ENCODE data around the gene ANKEF1.
"Not testable (repeated sequence)": the region's sequence is repeated elsewhere in the genome, so short reads cannot be mapped to it uniquely, and the experiment has no call there.

ANKEF1 gene

GRCh38 chr20:10033905-10034650, 709 bp upstream of the ANKEF1 start:
- Histone ChIP-seq H3K9me3 (ENCODE audit: control insufficient read depth in 1 of 2, low read length in 2 of 2) (no peaks in the 10 kb centered on the region), H3K36me3 (ENCODE audit: control insufficient read depth in 1 of 2, insufficient read depth in 2 of 2, low read length in 2 of 2) (no peaks in the 10 kb centered on the region), H3K27me3 (ENCODE audit: low read depth, low read length) (no peaks in the 10 kb centered on the region), H3K4me1 (ENCODE audit: control insufficient read depth in 1 of 2, insufficient read depth in 2 of 2, low read length in 2 of 2) (peaks cover 0 to 5% of the 10 kb centered on the region in 2 donors), H3K27ac (ENCODE audit: low read length) (no peak overlapping the region), H3K4me3 (ENCODE audit: low read depth in 1 of 2, low read length in 2 of 2) (no peak overlapping the region)

DNA sequence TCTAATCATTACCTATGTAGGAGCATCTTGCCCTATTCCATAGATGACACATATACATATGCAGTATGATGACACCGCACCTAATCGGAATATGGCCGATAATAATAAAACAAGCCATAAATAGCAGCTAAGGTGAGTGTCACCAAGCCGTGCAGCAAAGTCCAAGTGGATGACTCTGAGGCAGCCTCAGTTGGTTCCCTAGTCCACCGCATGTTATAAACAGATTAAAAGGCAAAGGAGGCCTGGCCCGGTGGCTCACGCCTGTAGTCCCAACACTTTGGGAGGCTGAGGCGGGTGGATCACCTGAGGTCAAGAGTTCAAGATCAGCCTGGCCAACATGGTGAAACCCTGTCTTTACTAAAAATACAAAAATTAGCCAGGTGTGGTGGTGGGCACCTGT, 1.5 kb downstream of the ANKEF1 start:
- not testable (repeated sequence) for H3K27ac ChIP-seq (ENCODE audit: low read length); H3K4me1 ChIP-seq (ENCODE audit: control insufficient read depth in 1 of 2, insufficient read depth in 2 of 2, low read length in 2 of 2); H3K27me3 ChIP-seq (ENCODE audit: low read depth, low read length); H3K9me3 ChIP-seq (ENCODE audit: control insufficient read depth in 1 of 2, low read length in 2 of 2); H3K4me3 ChIP-seq (ENCODE audit: low read depth in 1 of 2, low read length in 2 of 2); H3K36me3 ChIP-seq (ENCODE audit: control insufficient read depth in 1 of 2, insufficient read depth in 2 of 2, low read length in 2 of 2)

GRCh38 chr20:10040070-10040975, 5.5 kb downstream of the ANKEF1 start:
- Histone ChIP-seq H3K27ac (ENCODE audit: low read length) (no peak overlapping the region), H3K27me3 (ENCODE audit: low read depth, low read length) (no peaks in the 10 kb centered on the region), H3K4me1 (ENCODE audit: control insufficient read depth in 1 of 2, insufficient read depth in 2 of 2, low read length in 2 of 2) (peaks cover 0 to under 1% of the 10 kb centered on the region in 2 donors), H3K36me3 (ENCODE audit: control insufficient read depth in 1 of 2, insufficient read depth in 2 of 2, low read length in 2 of 2) (no peaks in the 10 kb centered on the region), H3K4me3 (ENCODE audit: low read depth in 1 of 2, low read length in 2 of 2) (no peak overlapping the region), H3K9me3 (ENCODE audit: control insufficient read depth in 1 of 2, low read length in 2 of 2) (no peaks in the 10 kb centered on the region)

DNA sequence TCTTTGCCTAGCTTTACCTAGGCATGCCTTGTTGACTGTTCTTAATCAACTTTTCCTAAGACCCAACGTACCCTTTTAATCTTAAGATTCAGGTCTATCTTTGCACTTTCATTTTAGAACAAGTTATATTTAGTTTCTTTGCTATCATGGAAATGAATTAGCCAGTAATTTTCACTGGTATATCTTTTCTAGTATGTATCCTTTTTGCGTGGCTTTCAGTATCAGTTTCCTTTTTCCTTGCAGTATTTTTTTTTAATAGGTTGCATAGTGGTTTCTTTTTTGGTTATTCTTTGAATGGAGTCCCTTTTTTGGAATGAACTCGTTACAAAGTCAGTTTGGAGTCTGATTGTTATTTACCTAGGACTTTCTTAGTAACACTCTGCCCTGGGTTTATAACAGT, 7.3 kb downstream of the ANKEF1 start:
- Histone ChIP-seq H3K27me3 (ENCODE audit: low read depth, low read length) (no peaks in the 10 kb centered on the region), H3K9me3 (ENCODE audit: control insufficient read depth in 1 of 2, low read length in 2 of 2) (no peaks in the 10 kb centered on the region), H3K4me3 (ENCODE audit: low read depth in 1 of 2, low read length in 2 of 2) (no peak overlapping the region), H3K36me3 (ENCODE audit: control insufficient read depth in 1 of 2, insufficient read depth in 2 of 2, low read length in 2 of 2) (no peaks in the 10 kb centered on the region), H3K4me1 (ENCODE audit: control insufficient read depth in 1 of 2, insufficient read depth in 2 of 2, low read length in 2 of 2) (no peaks in the 10 kb centered on the region), H3K27ac (ENCODE audit: low read length) (no peak overlapping the region)

- Histone ChIP-seq H3K36me3 (ENCODE audit: control insufficient read depth in 1 of 2, insufficient read depth in 2 of 2, low read length in 2 of 2) (no peaks in the 10 kb centered on the region), H3K27me3 (ENCODE audit: low read depth, low read length) (no peaks in the 10 kb centered on the region), H3K27ac (ENCODE audit: low read length) (no peak overlapping the region), H3K9me3 (ENCODE audit: control insufficient read depth in 1 of 2, low read length in 2 of 2) (no peaks in the 10 kb centered on the region), H3K4me1 (ENCODE audit: control insufficient read depth in 1 of 2, insufficient read depth in 2 of 2, low read length in 2 of 2) (no peaks in the 10 kb centered on the region), H3K4me3 (ENCODE audit: low read depth in 1 of 2, low read length in 2 of 2) (no peak overlapping the region)
These were observed 12.6 kb downstream of the ANKEF1 start for GRCh38 chr20:10047427-10047826.

GRCh38 chr20:10051185-10051584, 16.4 kb downstream of the ANKEF1 start:
- H3K36me3 ChIP-seq (ENCODE audit: control insufficient read depth in 1 of 2, insufficient read depth in 2 of 2, low read length in 2 of 2): no peaks in the 10 kb centered on the region
- H3K27ac ChIP-seq (ENCODE audit: low read length): no peak overlapping the region
- no peaks in the 10 kb centered on the region for H3K27me3 ChIP-seq (ENCODE audit: low read depth, low read length)
- H3K4me1 ChIP-seq (ENCODE audit: control insufficient read depth in 1 of 2, insufficient read depth in 2 of 2, low read length in 2 of 2): no peaks in the 10 kb centered on the region
- H3K4me3 ChIP-seq (ENCODE audit: low read depth in 1 of 2, low read length in 2 of 2): no peak overlapping the region
- H3K9me3 ChIP-seq (ENCODE audit: control insufficient read depth in 1 of 2, low read length in 2 of 2): no peaks in the 10 kb centered on the region

DNA sequence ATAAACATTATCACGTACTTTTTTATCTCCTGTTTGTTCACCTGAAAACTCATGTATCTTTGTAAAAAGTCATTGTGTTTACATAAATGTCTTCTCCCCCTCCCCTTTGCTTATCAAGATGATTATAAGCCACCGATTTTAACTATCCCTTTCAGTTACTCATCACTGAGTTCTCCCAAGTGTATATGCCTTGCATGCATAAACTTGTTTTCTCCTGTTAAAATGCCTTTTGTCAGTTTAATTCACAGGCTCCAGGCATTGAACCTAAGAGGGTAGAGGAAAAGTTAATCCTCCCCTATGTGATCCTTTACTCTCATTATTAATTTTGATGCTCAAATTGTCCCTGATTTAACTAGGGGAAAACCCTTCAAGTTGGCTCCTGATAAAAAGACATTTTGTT, 24.2 kb downstream of the ANKEF1 start:
- H3K27ac ChIP-seq (ENCODE audit: low read length): no peak overlapping the region
- no peak overlapping the region for H3K4me3 ChIP-seq (ENCODE audit: low read depth in 1 of 2, low read length in 2 of 2)
- H3K36me3 ChIP-seq (ENCODE audit: control insufficient read depth in 1 of 2, insufficient read depth in 2 of 2, low read length in 2 of 2): no peaks in the 10 kb centered on the region
- H3K4me1 ChIP-seq (ENCODE audit: control insufficient read depth in 1 of 2, insufficient read depth in 2 of 2, low read length in 2 of 2): no peaks in the 10 kb centered on the region
- no peaks in the 10 kb centered on the region for H3K27me3 ChIP-seq (ENCODE audit: low read depth, low read length)
- no peaks in the 10 kb centered on the region for H3K9me3 ChIP-seq (ENCODE audit: control insufficient read depth in 1 of 2, low read length in 2 of 2)

GRCh38 chr20:10060226-10060625, 25.4 kb downstream of the ANKEF1 start:
- Histone ChIP-seq H3K36me3 (ENCODE audit: control insufficient read depth in 1 of 2, insufficient read depth in 2 of 2, low read length in 2 of 2) (no peaks in the 10 kb centered on the region), H3K4me3 (ENCODE audit: low read depth in 1 of 2, low read length in 2 of 2) (no peak overlapping the region), H3K27me3 (ENCODE audit: low read depth, low read length) (no peaks in the 10 kb centered on the region)

GRCh38 chr20:10061641-10062040, 26.9 kb downstream of the ANKEF1 start:
- Histone ChIP-seq H3K4me1 (ENCODE audit: control insufficient read depth in 1 of 2, insufficient read depth in 2 of 2, low read length in 2 of 2) (no peaks in the 10 kb centered on the region), H3K27ac (ENCODE audit: low read length) (no peak overlapping the region), H3K27me3 (ENCODE audit: low read depth, low read length) (no peaks in the 10 kb centered on the region), H3K9me3 (ENCODE audit: control insufficient read depth in 1 of 2, low read length in 2 of 2) (no peaks in the 10 kb centered on the region), H3K36me3 (ENCODE audit: control insufficient read depth in 1 of 2, insufficient read depth in 2 of 2, low read length in 2 of 2) (no peaks in the 10 kb centered on the region), H3K4me3 (ENCODE audit: low read depth in 1 of 2, low read length in 2 of 2) (no peak overlapping the region)

More at GRCh38 chr20:10060226-10060625, 25.4 kb downstream of the ANKEF1 start:
- Histone ChIP-seq H3K4me1 (ENCODE audit: control insufficient read depth in 1 of 2, insufficient read depth in 2 of 2, low read length in 2 of 2) (no peaks in the 10 kb centered on the region), H3K27ac (ENCODE audit: low read length) (no peak overlapping the region), H3K9me3 (ENCODE audit: control insufficient read depth in 1 of 2, low read length in 2 of 2) (no peaks in the 10 kb centered on the region)

- H3K27ac ChIP-seq (ENCODE audit: low read length): no peak overlapping the region
- no peaks in the 10 kb centered on the region for H3K36me3 ChIP-seq (ENCODE audit: control insufficient read depth in 1 of 2, insufficient read depth in 2 of 2, low read length in 2 of 2)
These were observed 28.7 kb downstream of the ANKEF1 start for GRCh38 chr20:10063482-10063881.

DNA sequence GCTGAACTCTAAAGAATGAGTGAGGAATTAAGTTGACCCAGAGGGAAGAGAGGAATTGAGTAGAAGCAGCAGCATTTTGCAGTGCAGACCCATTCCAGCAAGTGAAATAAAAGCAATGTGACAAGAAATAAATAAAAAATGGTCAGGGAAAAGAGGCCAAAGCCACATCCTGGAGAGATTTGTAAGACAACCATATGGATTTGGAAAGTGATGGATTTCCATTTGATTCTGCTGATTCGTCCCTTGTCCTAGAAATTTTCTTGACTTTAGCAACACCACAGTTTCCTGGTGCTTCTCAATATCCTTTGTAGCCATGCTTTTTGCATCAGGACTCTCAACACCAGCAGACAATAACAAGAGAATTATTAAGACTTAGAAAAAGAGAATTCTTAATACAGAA, 29.8 kb downstream of the ANKEF1 start:
- Histone ChIP-seq H3K4me1 (ENCODE audit: control insufficient read depth in 1 of 2, insufficient read depth in 2 of 2, low read length in 2 of 2) (no peaks in the 10 kb centered on the region), H3K27me3 (ENCODE audit: low read depth, low read length) (no peaks in the 10 kb centered on the region)

More at GRCh38 chr20:10063482-10063881, 28.7 kb downstream of the ANKEF1 start:
- Histone ChIP-seq H3K4me3 (ENCODE audit: low read depth in 1 of 2, low read length in 2 of 2) (no peak overlapping the region), H3K4me1 (ENCODE audit: control insufficient read depth in 1 of 2, insufficient read depth in 2 of 2, low read length in 2 of 2) (no peaks in the 10 kb centered on the region), H3K9me3 (ENCODE audit: control insufficient read depth in 1 of 2, low read length in 2 of 2) (no peaks in the 10 kb centered on the region), H3K27me3 (ENCODE audit: low read depth, low read length) (no peaks in the 10 kb centered on the region)

More for the DNA sequence above, 29.8 kb downstream of the ANKEF1 start:
- Histone ChIP-seq H3K9me3 (ENCODE audit: control insufficient read depth in 1 of 2, low read length in 2 of 2) (no peaks in the 10 kb centered on the region), H3K36me3 (ENCODE audit: control insufficient read depth in 1 of 2, insufficient read depth in 2 of 2, low read length in 2 of 2) (no peaks in the 10 kb centered on the region), H3K27ac (ENCODE audit: low read length) (no peak overlapping the region), H3K4me3 (ENCODE audit: low read depth in 1 of 2, low read length in 2 of 2) (no peak overlapping the region)
